B cell (primary cell): ENCODE measurements around the gene PI4KA.

ENCODE experiments used
- CTCF ChIP-seq: fragments of 200-600 bp; IDR thresholded peaks from one replicate; pipeline ENCODE4 v1.8.0; 2022; ENCODE audit warnings: antibody characterized with exemption, mild to moderate bottlenecking
- EZH2 ChIP-seq: IDR thresholded peaks from 2 replicates; pipeline ENCODE4 v1.6.1; 2012; ENCODE audit warnings: borderline replicate concordance, low read depth, mild to moderate bottlenecking, moderate library complexity, low read length; ENCODE audit not compliant: insufficient read depth, poor library complexity, severe bottlenecking

GRCh38 chr22:20661473-20661872 lies 197.1 kb downstream of the PI4KA start:
- no peak for TF ChIP-seq CTCF
- TF ChIP-seq EZH2 = no peak
